HL-60 (cell line): ENCODE data around the gene CACNA1G.

Experiments
- DNase-seq, 2 experiments: peaks; one replicate each; pipeline ENCODE4 v3.0.0-alpha.2; 2010 to 2020; ENCODE audit warnings: low read depth in 1 of 2, low spot score in 1 of 2
- H3K27ac ChIP-seq: fragments of 250-450 bp; sonication (Bioruptor Pico); replicated peaks from 2 replicates; pipeline ENCODE4 v1.5.1; 2020; ENCODE audit warnings: mild to moderate bottlenecking, moderate library complexity
- H3K27me3 ChIP-seq: fragments of 250-450 bp; sonication (Bioruptor Pico); 2 replicates; pipeline ENCODE4 v1.5.1; 2021; ENCODE audit warnings: mild to moderate bottlenecking, moderate library complexity; ENCODE audit not compliant: insufficient read depth, poor library complexity, severe bottlenecking
- H3K4me3 ChIP-seq: replicated peaks from 2 replicates; pipeline ENCODE4 v1.5.1; 2011; ENCODE audit warnings: mild to moderate bottlenecking, control low read depth, low read length; ENCODE audit not compliant: insufficient read depth
- CTCF ChIP-seq: IDR thresholded peaks from one replicate; pipeline ENCODE4 v1.5.1; 2011; ENCODE audit warnings: low read length, control low read depth, inconsistent platforms; ENCODE audit not compliant: insufficient read depth
- GABPA ChIP-seq: IDR thresholded peaks from 2 replicates; pipeline ENCODE4 v1.6.1; 2012; ENCODE audit warnings: low read depth
- POLR2AphosphoS5 ChIP-seq: IDR thresholded peaks from 2 replicates; pipeline ENCODE4 v1.6.1; 2012; ENCODE audit warnings: low read depth
- REST ChIP-seq: IDR thresholded peaks from 2 replicates; pipeline ENCODE4 v1.6.1; 2012; ENCODE audit warnings: low read depth; ENCODE audit not compliant: insufficient replicate concordance
- SPI1 ChIP-seq: IDR thresholded peaks from 2 replicates; pipeline ENCODE4 v1.6.1; 2012; ENCODE audit warnings: low read depth, mild to moderate bottlenecking, borderline replicate concordance

CACNA1G gene

GRCh38 chr17:50578173-50578572, 17.7 kb downstream of the CACNA1G start:
- Histone ChIP-seq H3K27ac (no peak overlapping the region), H3K4me3 (no peak overlapping the region), H3K27me3 (peaks cover 2% of the 10 kb centered on the region)
- no peak for TF ChIP-seq GABPA
- no peak for TF ChIP-seq CTCF
- no peak for TF ChIP-seq POLR2AphosphoS5
- no peak for TF ChIP-seq SPI1
- TF ChIP-seq REST, result no peak
- DNase-seq, result no peak

GRCh38 chr17:50579399-50579798, 18.9 kb downstream of the CACNA1G start:
- no peak for TF ChIP-seq POLR2AphosphoS5

GRCh38 chr17:50580646-50581045, 20.1 kb downstream of the CACNA1G start:
- Histone ChIP-seq H3K27ac (no peak overlapping the region), H3K4me3 (no peak overlapping the region), H3K27me3 (peaks cover 5% of the 10 kb centered on the region)
- no peak for DNase-seq
- TF ChIP-seq CTCF, result no peak
- TF ChIP-seq REST, result no peak
- TF ChIP-seq SPI1, result no peak
- TF ChIP-seq POLR2AphosphoS5, result no peak
- no peak for TF ChIP-seq GABPA

More at GRCh38 chr17:50579399-50579798, 18.9 kb downstream of the CACNA1G start:
- no peak for DNase-seq
- peaks cover 5% of the 10 kb centered on the region for H3K27me3 ChIP-seq
- H3K4me3 ChIP-seq, result no peak overlapping the region
- no peak overlapping the region for H3K27ac ChIP-seq

- H3K27ac ChIP-seq, result no peak overlapping the region
- no peak for TF ChIP-seq CTCF
- TF ChIP-seq REST, result no peak
- TF ChIP-seq GABPA, result no peak
- TF ChIP-seq POLR2AphosphoS5, result no peak
- DNase-seq, result no peak
- peaks cover 5% of the 10 kb centered on the region for H3K27me3 ChIP-seq
- no peak overlapping the region for H3K4me3 ChIP-seq
These were observed 20.8 kb downstream of the CACNA1G start for GRCh38 chr17:50581316-50581715.
